Liver (tissue), 9 donors: ENCODE results near the gene VPS37B. TPM values are rescaled to one million over a fixed set of nuclear protein-coding genes. Genes with fewer than 3 reads are reported as not detected.

ENCODE experiments used
- DNase-seq: peaks from one replicate; pipeline ENCODE4 v3.0.0-alpha.2; 2017; ENCODE audit warnings: low spot score
- H3K27ac ChIP-seq, 2 donors: one replicate each; pipeline ENCODE4 v1.7.0; 2013; ENCODE audit warnings: inconsistent platforms in 2 of 2, low read length in 2 of 2, control low read depth in 1 of 2, low read depth in 1 of 2, mild to moderate bottlenecking in 1 of 2
- H3K27me3 ChIP-seq, 4 donors: one replicate each; pipeline versions ENCODE4 v1.6.1 to v1.7.0; 2013; ENCODE audit warnings: low read length in 3 of 4, inconsistent platforms in 1 of 4, mild to moderate bottlenecking in 1 of 4, moderate library complexity in 1 of 4; ENCODE audit not compliant: control insufficient read depth in 4 of 4, insufficient read depth in 4 of 4
- H3K36me3 ChIP-seq, 4 donors: one replicate each; pipeline versions ENCODE4 v1.6.1 to v1.7.0; 2013; ENCODE audit warnings: low read length in 3 of 4, mild to moderate bottlenecking in 3 of 4, low read depth in 1 of 4, moderate library complexity in 1 of 4; ENCODE audit not compliant: control insufficient read depth in 4 of 4, insufficient read depth in 3 of 4
- H3K4me1 ChIP-seq, 4 donors: one replicate each; pipeline versions ENCODE4 v1.6.1 to v1.7.0; 2013; ENCODE audit warnings: low read length in 3 of 4, mild to moderate bottlenecking in 3 of 4, moderate library complexity in 1 of 4; ENCODE audit not compliant: control insufficient read depth in 4 of 4, insufficient read depth in 4 of 4
- H3K4me3 ChIP-seq, 3 donors: one replicate each; pipeline versions ENCODE4 v1.6.1 to v1.7.0; 2013; ENCODE audit warnings: low read length in 3 of 3, control low read depth in 1 of 3, low read depth in 1 of 3, mild to moderate bottlenecking in 1 of 3
- H3K9ac ChIP-seq, 2 donors: one replicate each; pipeline ENCODE4 v1.7.0; 2013; ENCODE audit warnings: low read length in 2 of 2, mild to moderate bottlenecking in 2 of 2, moderate library complexity in 2 of 2, control low read depth in 1 of 2, low read depth in 1 of 2
- H3K9me3 ChIP-seq, 4 donors: one replicate each; pipeline versions ENCODE4 v1.6.1 to v1.7.0; 2013; ENCODE audit warnings: low read length in 3 of 4; ENCODE audit not compliant: control insufficient read depth in 4 of 4
- CTCF ChIP-seq: fragments of 150-350 bp; IDR thresholded peaks from 2 replicates; pipeline ENCODE4 v1.5.1; 2017; ENCODE audit warnings: improper control_type of control experiment, low read depth, low read length; ENCODE audit not compliant: missing input control
- EGR1 ChIP-seq, 2 donors: IDR thresholded peaks; 2 replicates each; pipeline ENCODE4 v1.6.1; 2016 to 2018; ENCODE audit warnings: antibody characterized with exemption in 2 of 2, low read depth in 2 of 2
- FOXA2 ChIP-seq: IDR thresholded peaks from 2 replicates; pipeline ENCODE4 v1.6.1; 2016; ENCODE audit warnings: antibody characterized with exemption
- GABPA ChIP-seq, 2 donors: IDR thresholded peaks in 1 of 2; conservative IDR thresholded peaks in 1 of 2; 2 replicates each; pipeline ENCODE4 v1.6.1; 2016; ENCODE audit warnings: antibody characterized with exemption in 2 of 2, mild to moderate bottlenecking in 1 of 2, moderate library complexity in 1 of 2
- HNF4A ChIP-seq, 2 donors: conservative IDR thresholded peaks; 2 replicates each; pipeline ENCODE4 v1.6.1; 2016; ENCODE audit warnings: antibody characterized with exemption in 2 of 2, mild to moderate bottlenecking in 2 of 2
- HNF4G ChIP-seq: IDR thresholded peaks from 2 replicates; pipeline ENCODE4 v1.6.1; 2016; ENCODE audit warnings: antibody characterized with exemption
- JUND ChIP-seq, 2 donors: IDR thresholded peaks; 2 replicates each; pipeline ENCODE4 v1.6.1; 2016; ENCODE audit warnings: antibody characterized with exemption in 2 of 2
- NR2F2 ChIP-seq: IDR thresholded peaks from 2 replicates; pipeline ENCODE4 v1.6.1; 2016; ENCODE audit warnings: antibody characterized with exemption
- RAD21 ChIP-seq, 2 donors: IDR thresholded peaks; 2 replicates each; pipeline ENCODE4 v1.6.1; 2016; ENCODE audit warnings: antibody characterized with exemption in 2 of 2, mild to moderate bottlenecking in 2 of 2
- RXRA ChIP-seq, 2 donors: IDR thresholded peaks; 2 replicates each; pipeline ENCODE4 v1.6.1; 2017 to 2018; ENCODE audit warnings: antibody characterized with exemption in 2 of 2, mild to moderate bottlenecking in 1 of 2
- SP1 ChIP-seq: IDR thresholded peaks from 2 replicates; pipeline ENCODE4 v1.6.1; 2018; ENCODE audit warnings: antibody characterized with exemption, mild to moderate bottlenecking
- WGBS: extraction: QIAGEN DNeasy Blood & Tissue Kit; methylation state at CpG from one replicate; pipeline ENCODE4 v1.1.7; 2013; 5-methylcytosine and 5-hydroxymethylcytosine counted together
- polyA plus RNA-seq, 2 donors: library from polyadenylated mRNA; stranded (reverse) in 1 of 2; unstranded in 1 of 2; fragments of 200-250 nt in 1 of 2; fragments of >200 nt in 1 of 2; fragmentation: Nextera tagmentation in 1 of 2; extraction: Ambion mirVana in 1 of 2; gene quantifications; one replicate each; pipeline versions ENCODE4 v1.2.1 to v1.2.3, GENCODE V29; 2013 to 2015
- total RNA-seq, 2 donors: library from RNA; depleted of rRNA; stranded (reverse); fragments of >200 nt; gene quantifications; one replicate each; pipeline ENCODE4 v1.2.3, GENCODE V29; 2014
- TF ChIP-seq, protein P1 (sequence below): IDR thresholded peaks from 2 replicates; pipeline ENCODE4 v1.6.1; 2016; ENCODE audit warnings: antibody characterized with exemption, mild to moderate bottlenecking
- TF ChIP-seq, protein P2 (sequence below): IDR thresholded peaks from 2 replicates; pipeline ENCODE4 v1.6.1; 2016; ENCODE audit warnings: antibody characterized with exemption
- donor health status: healthy.
- donor health status: healthy.
- donor health status: healthy.
- donor health status: healthy.
- donor health status: healthy.

The VPS37B gene
- total and polyA plus RNA-seq, 4 donors = 2.3 to 6.8 (median 3.8) TPM

DNA sequence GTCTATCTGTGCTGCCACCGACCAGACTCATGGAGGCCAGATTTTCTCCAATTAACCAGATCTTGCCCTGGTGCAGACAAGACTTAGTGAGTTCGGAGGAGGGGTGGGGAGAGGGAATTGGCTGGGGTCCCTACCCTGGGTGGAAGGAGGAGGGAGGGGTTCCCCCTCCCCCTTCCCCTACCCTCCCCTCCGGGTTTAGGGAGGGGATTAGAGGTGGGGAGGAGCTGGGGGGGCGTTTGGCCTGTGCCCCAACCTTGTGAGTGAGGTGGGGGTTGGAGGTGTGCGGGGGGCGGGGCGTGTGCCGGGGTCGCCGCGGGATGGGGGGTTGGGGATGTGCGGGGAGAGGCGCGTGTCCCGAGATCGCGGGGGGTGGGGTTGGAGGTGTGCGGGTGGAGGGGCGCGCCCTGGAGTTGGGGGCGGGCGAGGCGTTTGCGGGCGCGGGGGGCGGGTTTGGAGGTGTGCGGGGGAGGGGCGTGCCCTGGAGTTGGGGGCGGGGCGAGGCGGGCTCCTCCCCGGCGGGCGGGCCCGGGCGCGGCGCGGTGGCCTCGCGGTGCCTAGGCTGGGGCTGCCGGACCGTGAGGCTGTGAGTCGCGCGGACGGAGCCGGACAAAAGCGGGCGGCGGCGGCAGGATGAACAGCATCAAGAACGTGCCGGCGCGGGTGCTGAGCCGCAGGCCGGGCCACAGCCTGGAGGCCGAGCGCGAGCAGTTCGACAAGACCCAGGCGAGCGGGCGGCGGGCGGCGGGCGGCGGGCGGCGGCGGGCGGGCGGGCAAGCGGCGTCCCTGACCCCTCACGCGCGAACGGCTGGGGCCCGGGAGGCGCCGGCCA, 60.8 kb downstream of the VPS37B start, which contains the start of gene HIP1R:
Gene HIP1R, plus strand, starts transcription at position 537 of the 829 bp plus-strand sequence. Its CDS starts 94 bp downstream, at position 631.
- peak; percentile 75 for DNase-seq
- no peaks in the 10 kb centered on the region for H3K36me3 ChIP-seq
- H3K4me1 ChIP-seq = peaks cover 6 to 42% (median 33%) of the 10 kb centered on the region in 4 donors
- peak within 1 kb of the TSS; percentile 70 to 94 for H3K27ac ChIP-seq
- no peaks in the 10 kb centered on the region for H3K27me3 ChIP-seq
- TF ChIP-seq FOXA2 = no peak
- no peak for TF ChIP-seq EGR1 (IDR thresholded peaks at IDR 0.05; ENCODE audit: low read depth in 2 of 2)
- no peak for TF ChIP-seq RAD21 (IDR thresholded peaks at IDR 0.05)
- TF ChIP-seq, protein P1, sequence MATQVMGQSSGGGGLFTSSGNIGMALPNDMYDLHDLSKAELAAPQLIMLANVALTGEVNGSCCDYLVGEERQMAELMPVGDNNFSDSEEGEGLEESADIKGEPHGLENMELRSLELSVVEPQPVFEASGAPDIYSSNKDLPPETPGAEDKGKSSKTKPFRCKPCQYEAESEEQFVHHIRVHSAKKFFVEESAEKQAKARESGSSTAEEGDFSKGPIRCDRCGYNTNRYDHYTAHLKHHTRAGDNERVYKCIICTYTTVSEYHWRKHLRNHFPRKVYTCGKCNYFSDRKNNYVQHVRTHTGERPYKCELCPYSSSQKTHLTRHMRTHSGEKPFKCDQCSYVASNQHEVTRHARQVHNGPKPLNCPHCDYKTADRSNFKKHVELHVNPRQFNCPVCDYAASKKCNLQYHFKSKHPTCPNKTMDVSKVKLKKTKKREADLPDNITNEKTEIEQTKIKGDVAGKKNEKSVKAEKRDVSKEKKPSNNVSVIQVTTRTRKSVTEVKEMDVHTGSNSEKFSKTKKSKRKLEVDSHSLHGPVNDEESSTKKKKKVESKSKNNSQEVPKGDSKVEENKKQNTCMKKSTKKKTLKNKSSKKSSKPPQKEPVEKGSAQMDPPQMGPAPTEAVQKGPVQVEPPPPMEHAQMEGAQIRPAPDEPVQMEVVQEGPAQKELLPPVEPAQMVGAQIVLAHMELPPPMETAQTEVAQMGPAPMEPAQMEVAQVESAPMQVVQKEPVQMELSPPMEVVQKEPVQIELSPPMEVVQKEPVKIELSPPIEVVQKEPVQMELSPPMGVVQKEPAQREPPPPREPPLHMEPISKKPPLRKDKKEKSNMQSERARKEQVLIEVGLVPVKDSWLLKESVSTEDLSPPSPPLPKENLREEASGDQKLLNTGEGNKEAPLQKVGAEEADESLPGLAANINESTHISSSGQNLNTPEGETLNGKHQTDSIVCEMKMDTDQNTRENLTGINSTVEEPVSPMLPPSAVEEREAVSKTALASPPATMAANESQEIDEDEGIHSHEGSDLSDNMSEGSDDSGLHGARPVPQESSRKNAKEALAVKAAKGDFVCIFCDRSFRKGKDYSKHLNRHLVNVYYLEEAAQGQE = no peak
- TF ChIP-seq HNF4A (conservative IDR thresholded peaks at IDR 0.05) = no peak
- no peak for TF ChIP-seq JUND (IDR thresholded peaks at IDR 0.05)
- no peak for TF ChIP-seq CTCF
- WGBS = 1% methylated on average over 85 of the region's 85 CpGs
- peak within 1 kb of the TSS; percentile 18 to 78 for H3K9ac ChIP-seq
- H3K9me3 ChIP-seq = no peaks in the 10 kb centered on the region
- peak within 1 kb of the TSS; percentile 71 to 88 (median 82) for H3K4me3 ChIP-seq

DNA sequence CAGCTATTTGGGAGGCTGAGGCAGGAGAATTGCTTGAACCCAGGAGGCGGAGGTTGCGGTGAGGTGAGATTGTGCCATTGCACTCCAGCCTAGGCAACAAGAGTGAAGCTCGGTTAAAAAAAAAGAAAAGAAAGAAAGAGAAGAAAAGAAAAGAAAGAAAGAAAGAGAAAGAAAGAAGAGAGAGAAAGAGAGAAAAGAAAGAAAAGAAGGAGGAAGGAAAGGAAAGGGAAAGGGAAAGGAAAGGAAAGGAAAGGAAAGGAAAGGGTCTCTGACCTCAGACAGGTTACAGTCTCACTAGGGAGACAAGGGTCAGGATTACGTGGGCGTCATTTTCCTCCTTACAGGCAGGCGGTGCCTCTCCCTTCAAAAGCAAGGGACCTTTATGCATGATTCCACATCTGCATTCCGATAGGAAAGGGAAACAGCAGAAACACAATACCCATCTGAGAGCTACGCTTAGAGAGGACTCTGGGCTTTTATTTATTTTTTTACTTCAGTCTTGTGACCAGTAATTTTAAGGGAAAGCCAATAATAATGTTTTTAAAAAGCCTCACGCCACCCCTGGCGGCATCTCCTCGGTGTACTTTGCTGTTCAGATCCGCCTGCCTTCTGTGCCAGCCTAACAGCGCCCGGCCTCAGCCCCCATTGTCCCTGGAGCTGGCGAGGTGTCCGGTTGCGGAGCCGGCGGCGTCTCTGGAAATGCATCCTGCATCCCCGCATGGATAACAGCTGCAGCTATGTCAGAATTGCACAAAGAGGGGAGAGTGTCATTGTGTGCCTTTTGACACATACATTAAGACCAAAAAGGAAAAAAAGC, 61.6 kb downstream of the VPS37B start:
- Histone ChIP-seq H3K9ac (peak overlapping the region in 1 of 2 donors; percentile 36), H3K9me3 (no peaks in the 10 kb centered on the region), H3K4me1 (peaks cover 2 to 34% (median 29%) of the 10 kb centered on the region in 4 donors), H3K27me3 (no peaks in the 10 kb centered on the region), H3K27ac (peak overlapping the region; percentile 61 to 70), H3K36me3 (no peaks in the 10 kb centered on the region), H3K4me3 (peak overlapping the region in 2 of 3 donors; percentile 63 to 88)
- no peak for DNase-seq
- 15% methylated on average over 21 of the region's 21 CpGs for WGBS
- TF ChIP-seq, protein P2, sequence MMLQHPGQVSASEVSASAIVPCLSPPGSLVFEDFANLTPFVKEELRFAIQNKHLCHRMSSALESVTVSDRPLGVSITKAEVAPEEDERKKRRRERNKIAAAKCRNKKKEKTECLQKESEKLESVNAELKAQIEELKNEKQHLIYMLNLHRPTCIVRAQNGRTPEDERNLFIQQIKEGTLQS = no peak
- peak; percentile 35 for TF ChIP-seq SP1
- no peak for TF ChIP-seq HNF4G
- TF ChIP-seq HNF4A (conservative IDR thresholded peaks at IDR 0.05) = peak in 1 of 2 donors; percentile 13
- TF ChIP-seq GABPA (IDR thresholded peaks at IDR 0.05 in 1 of 2, conservative IDR thresholded peaks at IDR 0.05 in 1 of 2) = no peak
- peak; percentile 32 to 60 for TF ChIP-seq EGR1 (IDR thresholded peaks at IDR 0.05; ENCODE audit: low read depth in 2 of 2)
- peak in 1 of 2 donors; percentile 16 for TF ChIP-seq RXRA (IDR thresholded peaks at IDR 0.05)
- TF ChIP-seq NR2F2 = peak; percentile 34
- TF ChIP-seq JUND (IDR thresholded peaks at IDR 0.05) = no peak
